Stimulated activated CD8-positive, alpha-beta memory T cell treated with anti-CD3 and anti-CD28 coated beads, Interleukin-7, amount 100 ng/mL, for 1 hour (primary cell): ENCODE measurements around the gene RIPK1.

ENCODE experiments used
- DNase-seq, 2 donors: peaks; one replicate each; pipeline ENCODE4 v3.0.0-alpha.2; 2020; ENCODE audit warnings: low read depth in 2 of 2

The RIPK1 gene

DNA sequence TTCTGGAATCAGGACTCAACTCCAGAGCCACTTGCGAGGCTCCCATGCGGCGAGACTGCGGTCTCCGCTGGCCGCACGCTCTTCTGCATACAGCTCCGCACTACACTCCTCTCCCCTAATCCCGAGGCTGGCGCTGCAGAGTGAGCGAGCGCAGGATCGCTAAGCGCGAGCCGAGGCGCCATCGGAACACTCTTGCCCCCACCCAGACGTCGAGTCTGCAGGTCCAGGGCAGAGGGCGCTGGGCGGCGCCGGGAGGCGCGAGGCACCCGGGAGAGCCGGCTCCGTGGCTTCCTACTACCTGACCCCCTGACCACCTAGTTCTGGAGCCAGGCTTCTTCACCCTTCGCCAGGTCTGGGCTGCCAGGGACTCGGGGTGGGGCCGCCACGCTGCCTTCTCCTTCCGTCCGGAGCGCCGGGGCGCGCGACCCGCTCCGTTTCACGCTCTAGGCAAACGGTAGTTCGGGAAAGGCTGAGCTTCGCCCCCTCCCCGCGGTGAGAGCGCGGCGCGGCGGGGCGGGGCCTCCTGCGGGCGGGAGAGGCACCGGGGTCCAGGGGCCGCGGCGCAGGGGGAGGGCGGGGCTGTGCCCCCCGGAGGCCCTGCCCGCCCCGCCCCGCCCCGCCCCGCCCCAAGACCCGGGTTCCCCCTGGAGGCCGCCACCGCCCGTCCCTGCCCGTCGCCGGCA, 94.4 kb downstream of the RIPK1 start:
- DNase-seq = peak; percentile 27 to 32

DNA sequence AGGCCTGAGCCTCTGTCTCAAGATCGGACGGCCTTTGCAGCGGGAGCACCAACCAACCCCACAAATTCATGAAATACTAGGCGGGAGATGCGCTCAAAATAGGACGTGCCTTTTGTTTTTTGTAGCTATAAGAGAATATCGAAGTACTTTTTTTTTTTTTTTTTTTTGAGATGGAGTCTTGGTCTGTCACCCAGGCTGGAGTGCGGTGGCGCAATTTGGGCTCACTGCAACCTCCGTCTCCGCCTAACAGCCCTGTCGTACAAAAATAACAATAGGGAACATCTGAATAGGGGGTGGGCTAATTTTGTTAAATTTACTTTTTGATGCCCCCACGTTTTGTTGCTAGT, 94.9 kb downstream of the RIPK1 start:
- DNase-seq = no peak

DNA sequence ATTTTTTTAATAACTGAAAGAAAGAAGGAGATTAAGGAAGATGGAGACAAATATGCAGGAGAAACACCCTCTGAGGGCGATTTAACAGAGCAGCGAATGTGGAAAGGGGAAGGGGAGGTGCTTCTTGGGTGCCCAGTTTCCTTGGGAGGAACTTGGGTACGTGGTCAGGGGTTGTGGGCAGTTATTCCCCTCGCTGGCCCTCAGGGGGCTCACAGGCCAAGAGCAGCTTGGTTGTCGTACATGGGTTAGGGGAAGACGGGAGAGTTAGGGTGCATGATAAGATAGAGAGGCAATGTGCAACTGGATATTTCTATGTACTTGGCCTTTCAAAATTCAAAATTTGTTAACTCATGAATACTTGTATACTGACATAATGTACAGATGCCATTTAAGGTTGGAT, 96.1 kb downstream of the RIPK1 start:
- DNase-seq = no peak
